ENCODE data around the gene TMEM42. TPM values are rescaled to one million over a fixed set of nuclear protein-coding genes. Genes with fewer than 3 reads are reported as not detected.

Gene TMEM42
- total RNA-seq, 1 donor from 2014 or later: 18.9 TPM

DNA sequence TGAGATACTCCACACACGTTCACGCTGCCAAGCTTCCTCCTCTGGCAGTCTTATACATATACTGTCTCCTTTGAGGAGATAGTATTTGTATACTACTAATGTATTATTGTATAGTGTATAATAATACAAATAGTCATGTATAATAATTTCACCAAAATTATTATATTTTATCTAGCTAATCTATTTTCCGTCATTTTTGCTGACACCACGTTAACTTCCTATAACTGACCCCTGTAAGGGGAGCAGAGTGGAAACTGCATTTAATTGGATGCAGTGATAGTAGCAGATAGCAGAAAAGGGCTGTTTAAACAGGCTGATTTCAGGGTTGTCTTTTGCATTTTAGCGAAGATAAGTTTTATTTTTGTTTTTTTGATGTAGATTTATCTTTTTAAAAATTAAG, 30.5 kb upstream of the TMEM42 start:
- H3K36me3 Mint-ChIP-seq (ENCODE audit: unreplicated experiment): peaks cover 5% of the 10 kb centered on the region
- peaks cover 7% of the 10 kb centered on the region for H3K4me1 Mint-ChIP-seq (ENCODE audit: unreplicated experiment)
- no peak overlapping the region for H3K27ac Mint-ChIP-seq (ENCODE audit: unreplicated experiment)
- TF ChIP-seq, protein P1, sequence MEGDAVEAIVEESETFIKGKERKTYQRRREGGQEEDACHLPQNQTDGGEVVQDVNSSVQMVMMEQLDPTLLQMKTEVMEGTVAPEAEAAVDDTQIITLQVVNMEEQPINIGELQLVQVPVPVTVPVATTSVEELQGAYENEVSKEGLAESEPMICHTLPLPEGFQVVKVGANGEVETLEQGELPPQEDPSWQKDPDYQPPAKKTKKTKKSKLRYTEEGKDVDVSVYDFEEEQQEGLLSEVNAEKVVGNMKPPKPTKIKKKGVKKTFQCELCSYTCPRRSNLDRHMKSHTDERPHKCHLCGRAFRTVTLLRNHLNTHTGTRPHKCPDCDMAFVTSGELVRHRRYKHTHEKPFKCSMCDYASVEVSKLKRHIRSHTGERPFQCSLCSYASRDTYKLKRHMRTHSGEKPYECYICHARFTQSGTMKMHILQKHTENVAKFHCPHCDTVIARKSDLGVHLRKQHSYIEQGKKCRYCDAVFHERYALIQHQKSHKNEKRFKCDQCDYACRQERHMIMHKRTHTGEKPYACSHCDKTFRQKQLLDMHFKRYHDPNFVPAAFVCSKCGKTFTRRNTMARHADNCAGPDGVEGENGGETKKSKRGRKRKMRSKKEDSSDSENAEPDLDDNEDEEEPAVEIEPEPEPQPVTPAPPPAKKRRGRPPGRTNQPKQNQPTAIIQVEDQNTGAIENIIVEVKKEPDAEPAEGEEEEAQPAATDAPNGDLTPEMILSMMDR (IDR thresholded peaks at IDR 0.05): no peak
- no peak for DNase-seq (ENCODE audit: extremely low spot score, unreplicated experiment)
- no peaks in the 10 kb centered on the region for H3K9me3 Mint-ChIP-seq (ENCODE audit: unreplicated experiment)
- H3K27me3 Mint-ChIP-seq (ENCODE audit: unreplicated experiment): no peaks in the 10 kb centered on the region
- no peak overlapping the region for H3K4me3 Mint-ChIP-seq (ENCODE audit: unreplicated experiment)

DNA sequence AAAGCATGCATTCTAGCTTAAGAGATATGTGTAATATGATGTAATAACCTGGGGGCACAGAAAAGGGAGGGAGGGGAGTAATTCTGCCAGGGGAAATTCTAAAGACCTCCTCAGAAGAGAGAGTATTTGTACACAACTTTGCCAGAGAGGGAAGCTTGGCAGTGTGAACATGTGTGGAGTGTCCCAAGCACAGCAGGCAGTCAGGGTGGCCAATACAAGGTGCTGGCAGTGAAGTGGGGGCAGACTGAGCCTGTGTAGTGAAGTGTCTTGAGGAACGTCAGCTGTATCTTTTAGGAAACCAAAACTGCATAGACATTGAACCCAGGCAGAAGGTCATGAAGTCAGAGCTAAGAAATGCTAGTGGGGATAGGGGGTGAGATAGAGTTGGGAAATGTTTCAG, 29.7 kb upstream of the TMEM42 start:
- H3K27me3 Mint-ChIP-seq (ENCODE audit: unreplicated experiment): no peaks in the 10 kb centered on the region
- H3K9me3 Mint-ChIP-seq (ENCODE audit: unreplicated experiment): peaks cover 3% of the 10 kb centered on the region
- peaks cover 7% of the 10 kb centered on the region for H3K4me1 Mint-ChIP-seq (ENCODE audit: unreplicated experiment)
- DNase-seq (ENCODE audit: extremely low spot score, unreplicated experiment): no peak
- H3K36me3 Mint-ChIP-seq (ENCODE audit: unreplicated experiment): peaks cover 4% of the 10 kb centered on the region
- TF ChIP-seq, protein P1 (IDR thresholded peaks at IDR 0.05): no peak
- no peak overlapping the region for H3K27ac Mint-ChIP-seq (ENCODE audit: unreplicated experiment)
- H3K4me3 Mint-ChIP-seq (ENCODE audit: unreplicated experiment): no peak overlapping the region

DNA sequence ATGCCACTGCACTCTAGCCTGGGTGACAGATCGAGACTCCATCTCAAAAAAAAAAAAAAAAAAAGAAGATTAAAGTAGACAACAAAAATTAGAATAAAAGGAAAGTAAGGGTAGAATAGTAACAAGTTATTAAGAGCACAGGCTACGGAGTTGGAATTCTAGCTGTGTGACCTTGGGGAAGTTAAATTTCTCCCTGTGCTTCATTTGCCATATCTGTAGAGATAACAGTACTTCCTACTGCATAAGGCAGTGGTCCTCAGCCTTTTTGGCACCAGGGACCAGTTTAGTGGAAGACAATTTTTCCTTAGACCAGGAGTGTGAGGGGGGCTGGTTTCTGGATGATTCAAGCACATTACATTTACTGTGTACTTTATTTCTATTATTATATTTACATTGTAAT, 28.7 kb upstream of the TMEM42 start:
- peaks cover 7% of the 10 kb centered on the region for H3K4me1 Mint-ChIP-seq (ENCODE audit: unreplicated experiment)
- DNase-seq (ENCODE audit: extremely low spot score, unreplicated experiment): no peak
- no peak overlapping the region for H3K27ac Mint-ChIP-seq (ENCODE audit: unreplicated experiment)
- H3K27me3 Mint-ChIP-seq (ENCODE audit: unreplicated experiment): no peaks in the 10 kb centered on the region
- H3K9me3 Mint-ChIP-seq (ENCODE audit: unreplicated experiment): peaks cover 6% of the 10 kb centered on the region
- H3K36me3 Mint-ChIP-seq (ENCODE audit: unreplicated experiment): peaks cover 7% of the 10 kb centered on the region
- TF ChIP-seq, protein P1 (IDR thresholded peaks at IDR 0.05): no peak
- no peak overlapping the region for H3K4me3 Mint-ChIP-seq (ENCODE audit: unreplicated experiment)

DNA sequence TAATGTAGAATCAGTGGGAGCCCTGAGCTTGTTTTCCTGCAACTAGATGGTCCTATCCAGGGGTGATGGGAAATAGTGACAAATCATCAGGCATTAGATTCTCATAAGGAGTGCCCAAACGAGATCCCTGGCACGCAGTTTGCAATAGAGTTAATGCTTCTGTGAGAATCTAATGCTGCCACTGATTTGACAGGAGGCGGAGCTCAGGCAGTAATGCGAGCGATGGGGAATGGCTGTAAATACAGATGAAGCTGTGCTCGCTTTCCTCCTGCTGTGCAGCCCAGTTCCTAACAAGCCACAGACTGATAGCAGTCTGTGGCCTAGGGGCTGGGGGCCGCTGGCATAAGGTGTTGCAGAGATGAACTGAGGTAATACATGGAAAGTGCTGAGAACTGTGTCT, 28.3 kb upstream of the TMEM42 start:
- Mint-ChIP-seq H3K9me3 (ENCODE audit: unreplicated experiment) (peaks cover 10% of the 10 kb centered on the region), H3K4me3 (ENCODE audit: unreplicated experiment) (no peak overlapping the region), H3K27ac (ENCODE audit: unreplicated experiment) (no peak overlapping the region), H3K27me3 (ENCODE audit: unreplicated experiment) (no peaks in the 10 kb centered on the region), H3K4me1 (ENCODE audit: unreplicated experiment) (peaks cover 7% of the 10 kb centered on the region), H3K36me3 (ENCODE audit: unreplicated experiment) (peaks cover 9% of the 10 kb centered on the region)
- DNase-seq (ENCODE audit: extremely low spot score, unreplicated experiment): no peak
- TF ChIP-seq, protein P1 (IDR thresholded peaks at IDR 0.05): no peak

DNA sequence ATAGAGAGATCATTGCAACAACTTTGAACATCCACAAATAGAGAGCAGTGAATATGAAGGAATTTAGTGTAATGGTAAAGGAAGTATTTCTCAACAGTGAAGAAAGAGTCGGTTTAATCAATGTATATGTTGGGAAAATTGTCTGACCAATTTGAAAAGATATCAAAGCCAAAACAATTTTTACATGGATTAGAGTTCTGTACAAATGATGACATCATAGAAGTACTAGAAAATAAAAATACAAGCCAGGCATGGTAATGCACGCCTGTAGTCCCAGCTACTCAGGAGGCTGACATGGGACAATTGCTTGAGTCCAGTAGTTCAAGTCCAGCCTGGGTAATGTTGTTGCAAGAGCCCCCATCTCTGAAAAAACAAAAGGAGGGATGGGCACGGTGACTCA, 26.0 kb upstream of the TMEM42 start:
- Mint-ChIP-seq H3K27me3 (ENCODE audit: unreplicated experiment) (no peaks in the 10 kb centered on the region), H3K36me3 (ENCODE audit: unreplicated experiment) (peaks cover 16% of the 10 kb centered on the region), H3K27ac (ENCODE audit: unreplicated experiment) (no peak overlapping the region), H3K4me1 (ENCODE audit: unreplicated experiment) (no peaks in the 10 kb centered on the region), H3K4me3 (ENCODE audit: unreplicated experiment) (no peak overlapping the region), H3K9me3 (ENCODE audit: unreplicated experiment) (peaks cover 10% of the 10 kb centered on the region)
- no peak for DNase-seq (ENCODE audit: extremely low spot score, unreplicated experiment)
- TF ChIP-seq, protein P1 (IDR thresholded peaks at IDR 0.05): no peak
